Subcutaneous adipose tissue (tissue), 4 donors: ENCODE measurements around the gene GNLY. TPM values are rescaled to one million over a fixed set of nuclear protein-coding genes. Genes with fewer than 3 reads are reported as not detected.

Experiments used
- CTCF ChIP-seq: fragments of 450-650 bp; IDR thresholded peaks from one replicate; pipeline ENCODE4 v1.5.1; 2016; ENCODE audit warnings: low read depth, mild to moderate bottlenecking, control low read depth, antibody characterized with exemption, moderate library complexity
- total RNA-seq, 4 donors: library from RNA; depleted of rRNA; stranded (reverse); fragments of >200 nt; gene quantifications; one replicate each; pipeline ENCODE4 v1.1.0, GENCODE V29; 2016

Gene GNLY
- total RNA-seq, 4 donors from 2014 or later: 4.6 to 10.0 (median 7.5) TPM

GRCh38 chr2:85737481-85737880 lies 43.3 kb downstream of the GNLY start:
- no peak for TF ChIP-seq CTCF

GRCh38 chr2:85737961-85738360 lies 43.8 kb downstream of the GNLY start:
- no peak for TF ChIP-seq CTCF

GRCh38 chr2:85740193-85740592 lies 46.0 kb downstream of the GNLY start:
- TF ChIP-seq CTCF: no peak

GRCh38 chr2:85741211-85741832 lies 47.2 kb downstream of the GNLY start:
- no peak for TF ChIP-seq CTCF

- TF ChIP-seq CTCF: no peak
Measured at GRCh38 chr2:85741833-85742455, 47.8 kb downstream of the GNLY start.

GRCh38 chr2:85743304-85743978 lies 49.3 kb downstream of the GNLY start:
- TF ChIP-seq CTCF: no peak

GRCh38 chr2:85744055-85744454 lies 49.9 kb downstream of the GNLY start:
- TF ChIP-seq CTCF: no peak
